ENCODE results near the gene MBNL2. TPM values are rescaled to one million over a fixed set of nuclear protein-coding genes. Genes with fewer than 3 reads are reported as not detected.
"Not testable (repeated sequence)": the region's sequence is repeated elsewhere in the genome, so short reads cannot be mapped to it uniquely, and the experiment has no call there.

MBNL2 gene
- polyA plus RNA-seq, 1 experiment = 27.4 TPM

GRCh38 chr13:97346561-97347254, 124.6 kb downstream of the MBNL2 start:
- DNase-seq (ENCODE audit: low read depth) = no peak
- Histone ChIP-seq H3K4me3 (ENCODE audit: low read depth, low read length) (no peak overlapping the region), H3K36me3 (ENCODE audit: control insufficient read depth, insufficient read depth, low read length) (peaks cover 8% of the 10 kb centered on the region), H3K27me3 (ENCODE audit: control insufficient read depth, insufficient read depth, low read length) (no peaks in the 10 kb centered on the region)
- ChIA-PET POLR2A (no interaction called here), CTCF (interaction anchor here (3.2 kb wide), 1 partner anchor 237 kb away, joined by 17 read pairs; no protein-coding TSS in a partner anchor)
- no peak for TF ChIP-seq CTCF (IDR thresholded peaks at IDR 0.05; ENCODE audit: insufficient read depth, low read depth, low read length)

GRCh38 chr13:97347255-97347932, 125.3 kb downstream of the MBNL2 start:
- H3K36me3 ChIP-seq (ENCODE audit: control insufficient read depth, insufficient read depth, low read length) = peaks cover 8% of the 10 kb centered on the region
- ChIA-PET CTCF (interaction anchor here (3.2 kb wide), 1 partner anchor 238 kb away, joined by 17 read pairs; no protein-coding TSS in a partner anchor), POLR2A (no interaction called here)
- no peaks in the 10 kb centered on the region for H3K27me3 ChIP-seq (ENCODE audit: control insufficient read depth, insufficient read depth, low read length)
- no peak for TF ChIP-seq CTCF (IDR thresholded peaks at IDR 0.05; ENCODE audit: insufficient read depth, low read depth, low read length)
- H3K4me3 ChIP-seq (ENCODE audit: low read depth, low read length) = no peak overlapping the region
- no peak for DNase-seq (ENCODE audit: low read depth)

- POLR2A ChIA-PET = interaction anchor here (0.7 kb wide), 1 partner anchor 92 kb away, joined by 17 read pairs; no protein-coding TSS in a partner anchor
- CTCF ChIA-PET = interaction anchor here (1.3 to 3.2 kb wide), 2 partner anchors 11 to 239 kb away, joined by 5 to 17 read pairs; no protein-coding TSS in a partner anchor
These were observed 126.5 kb downstream of the MBNL2 start for GRCh38 chr13:97348569-97349100.

GRCh38 chr13:97352012-97352411, 129.9 kb downstream of the MBNL2 start:
- CTCF ChIA-PET = interaction anchor here (1.7 kb wide), 1 partner anchor 242 kb away, joined by 8 read pairs; no protein-coding TSS in a partner anchor
- H3K27me3 ChIP-seq (ENCODE audit: control insufficient read depth, insufficient read depth, low read length); H3K36me3 ChIP-seq (ENCODE audit: control insufficient read depth, insufficient read depth, low read length); H3K4me3 ChIP-seq (ENCODE audit: low read depth, low read length); POLR2A ChIA-PET; DNase-seq (ENCODE audit: low read depth): not testable (repeated sequence)

More at GRCh38 chr13:97348569-97349100, 126.5 kb downstream of the MBNL2 start:
- Histone ChIP-seq H3K4me3 (ENCODE audit: low read depth, low read length) (no peak overlapping the region), H3K27me3 (ENCODE audit: control insufficient read depth, insufficient read depth, low read length) (no peaks in the 10 kb centered on the region), H3K36me3 (ENCODE audit: control insufficient read depth, insufficient read depth, low read length) (peaks cover 8% of the 10 kb centered on the region)
- TF ChIP-seq CTCF (IDR thresholded peaks at IDR 0.05; ENCODE audit: insufficient read depth, low read depth, low read length) = no peak
- no peak for DNase-seq (ENCODE audit: low read depth)

GRCh38 chr13:97352815-97353214, 130.7 kb downstream of the MBNL2 start:
- Histone ChIP-seq H3K27me3 (ENCODE audit: control insufficient read depth, insufficient read depth, low read length) (no peaks in the 10 kb centered on the region), H3K4me3 (ENCODE audit: low read depth, low read length) (no peak overlapping the region), H3K36me3 (ENCODE audit: control insufficient read depth, insufficient read depth, low read length) (peaks cover 3% of the 10 kb centered on the region)
- TF ChIP-seq CTCF (IDR thresholded peaks at IDR 0.05; ENCODE audit: insufficient read depth, low read depth, low read length) = no peak
- CTCF ChIA-PET = interaction anchor here (0.6 to 1.5 kb wide), 6 partner anchors 8 to 671 kb away, joined by 3 to 7 read pairs (median 4); no protein-coding TSS in a partner anchor
- no peak for DNase-seq (ENCODE audit: low read depth)
- POLR2A ChIA-PET = no interaction called here
